ENCODE measurements around the gene TMC2.

The TMC2 gene

DNA sequence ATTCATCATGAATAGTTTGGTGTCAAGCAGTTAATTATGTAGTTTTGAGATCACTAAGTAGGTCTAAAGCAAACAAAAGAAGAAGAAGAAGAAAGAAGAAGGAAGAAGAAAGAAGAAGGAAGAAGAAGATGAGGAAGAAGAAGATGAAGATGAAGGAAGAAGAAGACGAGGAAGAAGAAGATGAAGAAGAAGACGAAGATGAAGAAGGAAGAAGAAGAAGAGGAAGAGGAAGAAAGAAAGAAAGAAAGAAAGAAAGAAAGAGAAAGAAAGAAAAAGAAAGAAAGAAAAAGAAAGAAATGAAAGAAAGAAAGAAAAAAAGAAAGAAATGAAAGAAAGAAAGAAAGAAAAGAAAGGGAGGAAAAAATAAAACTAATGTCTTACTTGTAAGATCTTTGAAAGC is 9.2 kb downstream of the TMC2 start:
- TF ChIP-seq TAF1 (IDR thresholded peaks at IDR 0.05; ENCODE audit: borderline replicate concordance, insufficient read depth, low read length) (no peak), SIN3A (IDR thresholded peaks at IDR 0.05; ENCODE audit: borderline replicate concordance, insufficient read depth, low read length) (no peak), POLR2AphosphoS5 (IDR thresholded peaks at IDR 0.05; ENCODE audit: low read depth, low read length) (no peak)
- TF ChIP-seq, protein P1, sequence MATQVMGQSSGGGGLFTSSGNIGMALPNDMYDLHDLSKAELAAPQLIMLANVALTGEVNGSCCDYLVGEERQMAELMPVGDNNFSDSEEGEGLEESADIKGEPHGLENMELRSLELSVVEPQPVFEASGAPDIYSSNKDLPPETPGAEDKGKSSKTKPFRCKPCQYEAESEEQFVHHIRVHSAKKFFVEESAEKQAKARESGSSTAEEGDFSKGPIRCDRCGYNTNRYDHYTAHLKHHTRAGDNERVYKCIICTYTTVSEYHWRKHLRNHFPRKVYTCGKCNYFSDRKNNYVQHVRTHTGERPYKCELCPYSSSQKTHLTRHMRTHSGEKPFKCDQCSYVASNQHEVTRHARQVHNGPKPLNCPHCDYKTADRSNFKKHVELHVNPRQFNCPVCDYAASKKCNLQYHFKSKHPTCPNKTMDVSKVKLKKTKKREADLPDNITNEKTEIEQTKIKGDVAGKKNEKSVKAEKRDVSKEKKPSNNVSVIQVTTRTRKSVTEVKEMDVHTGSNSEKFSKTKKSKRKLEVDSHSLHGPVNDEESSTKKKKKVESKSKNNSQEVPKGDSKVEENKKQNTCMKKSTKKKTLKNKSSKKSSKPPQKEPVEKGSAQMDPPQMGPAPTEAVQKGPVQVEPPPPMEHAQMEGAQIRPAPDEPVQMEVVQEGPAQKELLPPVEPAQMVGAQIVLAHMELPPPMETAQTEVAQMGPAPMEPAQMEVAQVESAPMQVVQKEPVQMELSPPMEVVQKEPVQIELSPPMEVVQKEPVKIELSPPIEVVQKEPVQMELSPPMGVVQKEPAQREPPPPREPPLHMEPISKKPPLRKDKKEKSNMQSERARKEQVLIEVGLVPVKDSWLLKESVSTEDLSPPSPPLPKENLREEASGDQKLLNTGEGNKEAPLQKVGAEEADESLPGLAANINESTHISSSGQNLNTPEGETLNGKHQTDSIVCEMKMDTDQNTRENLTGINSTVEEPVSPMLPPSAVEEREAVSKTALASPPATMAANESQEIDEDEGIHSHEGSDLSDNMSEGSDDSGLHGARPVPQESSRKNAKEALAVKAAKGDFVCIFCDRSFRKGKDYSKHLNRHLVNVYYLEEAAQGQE (IDR thresholded peaks at IDR 0.05; ENCODE audit: insufficient read depth in 1 of 2, low read depth in 2 of 2, low read length in 2 of 2) = no peak

- no peak for TF ChIP-seq POLR2AphosphoS5 (IDR thresholded peaks at IDR 0.05; ENCODE audit: low read depth, low read length)
- TF ChIP-seq FOXP2 (optimal IDR thresholded peaks at IDR 0.05; ENCODE audit: borderline replicate concordance, extremely low read depth, extremely low read length, insufficient read depth) = no peak
- TF ChIP-seq SIN3A (IDR thresholded peaks at IDR 0.05; ENCODE audit: borderline replicate concordance, insufficient read depth, low read length) = no peak
- TF ChIP-seq, protein P1 (IDR thresholded peaks at IDR 0.05; ENCODE audit: insufficient read depth in 1 of 2, low read depth in 2 of 2, low read length in 2 of 2) = no peak
- no peak for TF ChIP-seq TAF1 (IDR thresholded peaks at IDR 0.05; ENCODE audit: borderline replicate concordance, insufficient read depth, low read length)
Observed at GRCh38 chr20:2557873-2558580, 21.7 kb downstream of the TMC2 start.

DNA sequence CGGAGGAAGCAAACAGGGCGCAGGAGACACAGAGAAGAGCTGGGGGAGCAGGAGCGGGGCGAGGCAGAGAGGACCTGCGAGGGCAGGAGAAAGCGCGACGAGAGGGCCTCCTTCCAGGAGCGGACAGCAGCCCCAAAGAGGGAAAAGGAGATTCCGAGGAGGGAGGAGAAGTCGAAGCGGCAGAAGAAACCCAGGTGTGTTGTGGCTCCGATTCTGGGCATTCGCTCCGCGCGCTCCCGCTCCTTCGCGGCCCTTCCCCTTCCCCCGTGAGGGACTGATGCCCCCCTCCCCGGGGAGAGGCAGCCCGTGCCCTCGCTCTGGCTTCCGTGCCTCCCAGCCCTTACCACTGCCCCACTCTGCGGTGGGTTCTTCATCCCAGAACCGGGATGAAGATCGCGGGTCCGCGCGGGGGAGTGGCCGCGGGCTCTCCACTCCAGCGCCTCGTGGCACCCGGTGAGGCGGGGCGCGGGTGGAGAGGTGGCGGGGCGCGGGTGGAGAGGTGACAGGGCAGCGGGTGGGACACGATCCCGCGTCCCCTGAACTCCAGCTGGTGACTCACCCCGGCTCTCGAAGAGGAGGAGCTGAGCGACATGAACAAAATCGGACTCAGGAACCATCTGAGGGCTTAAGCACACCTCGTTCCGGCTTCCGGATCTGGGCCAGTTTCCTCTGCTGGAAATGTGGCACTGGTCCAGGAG is 22.4 kb downstream of the TMC2 start:
- TF ChIP-seq, protein P1 (IDR thresholded peaks at IDR 0.05; ENCODE audit: insufficient read depth in 1 of 2, low read depth in 2 of 2, low read length in 2 of 2) = no peak
- TF ChIP-seq SIN3A (IDR thresholded peaks at IDR 0.05; ENCODE audit: borderline replicate concordance, insufficient read depth, low read length) = no peak
- TF ChIP-seq FOXP2 (optimal IDR thresholded peaks at IDR 0.05; ENCODE audit: borderline replicate concordance, extremely low read depth, extremely low read length, insufficient read depth) = no peak
- no peak for TF ChIP-seq POLR2AphosphoS5 (IDR thresholded peaks at IDR 0.05; ENCODE audit: low read depth, low read length)
- TF ChIP-seq TAF1 (IDR thresholded peaks at IDR 0.05; ENCODE audit: borderline replicate concordance, insufficient read depth, low read length) = no peak

- TF ChIP-seq FOXP2 (optimal IDR thresholded peaks at IDR 0.05; ENCODE audit: borderline replicate concordance, extremely low read depth, extremely low read length, insufficient read depth) = no peak
Observed at GRCh38 chr20:2559279-2559626, 22.9 kb downstream of the TMC2 start.

DNA sequence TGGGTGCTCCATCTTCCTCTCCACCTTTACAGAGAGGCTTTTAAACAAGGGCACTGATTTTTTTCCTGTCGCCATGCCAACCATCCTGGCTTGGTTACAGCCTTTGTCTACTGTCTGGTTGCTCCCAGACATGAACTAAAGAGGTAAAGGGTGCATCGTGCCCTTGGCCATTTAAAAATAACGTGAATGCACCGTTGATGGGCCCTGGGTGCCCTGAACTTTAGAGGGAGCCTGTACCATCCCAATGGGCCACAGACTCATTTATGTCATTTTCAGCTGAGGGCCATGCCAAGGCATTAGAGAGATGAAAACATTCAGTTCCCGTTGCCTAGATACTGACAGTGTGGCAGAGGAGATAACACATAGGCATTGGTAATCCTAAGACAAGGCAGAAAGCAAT is 23.3 kb downstream of the TMC2 start:
- no peak for TF ChIP-seq TAF1 (IDR thresholded peaks at IDR 0.05; ENCODE audit: borderline replicate concordance, insufficient read depth, low read length)
- no peak for TF ChIP-seq POLR2AphosphoS5 (IDR thresholded peaks at IDR 0.05; ENCODE audit: low read depth, low read length)
- no peak for TF ChIP-seq FOXP2 (optimal IDR thresholded peaks at IDR 0.05; ENCODE audit: borderline replicate concordance, extremely low read depth, extremely low read length, insufficient read depth)
- TF ChIP-seq, protein P1 (IDR thresholded peaks at IDR 0.05; ENCODE audit: insufficient read depth in 1 of 2, low read depth in 2 of 2, low read length in 2 of 2) = no peak
- TF ChIP-seq SIN3A (IDR thresholded peaks at IDR 0.05; ENCODE audit: borderline replicate concordance, insufficient read depth, low read length) = no peak

Data from PFSK-1 (cell line).